Epithelial cell of esophagus (primary cell): Measurements from ENCODE around the gene GUCA2B.

Experiments
- DNase-seq: peaks from one replicate; pipeline ENCODE4 v3.0.0; 2010; ENCODE audit warnings: low read depth
- H3K4me3 ChIP-seq: 2 replicates; pipeline ENCODE4 v1.5.1; 2011; ENCODE audit warnings: mild to moderate bottlenecking, low read length, control low read depth
- TF ChIP-seq, protein P1 (sequence below): IDR thresholded peaks from 2 replicates; pipeline ENCODE4 v1.5.1; 2011; ENCODE audit warnings: low read depth, mild to moderate bottlenecking, low read length, control low read depth, inconsistent platforms; ENCODE audit not compliant: insufficient read depth; ENCODE audit errors: missing control alignments

The GUCA2B gene

DNA sequence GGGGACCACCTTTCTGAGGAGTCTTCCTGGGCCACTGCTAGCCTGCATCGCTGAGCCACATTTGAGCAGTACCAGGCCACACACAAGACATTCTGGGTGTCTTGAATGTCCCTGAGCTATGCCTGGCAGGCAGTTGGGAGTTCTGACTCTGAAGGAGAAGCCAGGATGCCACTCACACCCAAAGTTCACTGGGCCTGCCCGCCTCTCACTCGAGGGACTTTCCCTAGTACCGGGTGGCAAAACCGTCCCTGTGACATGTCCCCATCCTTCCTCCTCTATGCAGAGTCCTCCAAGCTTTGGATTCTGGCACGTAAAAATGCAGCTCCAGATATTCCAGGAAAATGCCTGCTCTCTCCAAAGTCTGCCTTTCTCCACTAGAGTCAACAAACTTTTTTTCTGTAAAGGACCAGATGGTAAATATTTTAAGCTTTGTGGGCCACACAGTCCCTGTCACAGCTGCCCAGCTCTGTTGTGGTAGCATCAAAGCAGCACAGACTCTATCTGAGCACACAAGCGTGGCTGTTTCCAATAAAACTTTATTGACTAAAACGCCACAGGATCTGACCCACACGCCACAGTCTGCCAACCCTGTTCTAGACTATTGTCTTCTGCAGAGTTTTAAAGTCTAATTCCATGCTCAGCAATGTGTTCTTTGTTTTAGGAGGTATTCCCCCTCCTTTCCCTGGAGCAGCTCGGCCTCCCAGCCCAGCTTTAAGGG is 19.2 kb upstream of the GUCA2B start:
- TF ChIP-seq, protein P1, sequence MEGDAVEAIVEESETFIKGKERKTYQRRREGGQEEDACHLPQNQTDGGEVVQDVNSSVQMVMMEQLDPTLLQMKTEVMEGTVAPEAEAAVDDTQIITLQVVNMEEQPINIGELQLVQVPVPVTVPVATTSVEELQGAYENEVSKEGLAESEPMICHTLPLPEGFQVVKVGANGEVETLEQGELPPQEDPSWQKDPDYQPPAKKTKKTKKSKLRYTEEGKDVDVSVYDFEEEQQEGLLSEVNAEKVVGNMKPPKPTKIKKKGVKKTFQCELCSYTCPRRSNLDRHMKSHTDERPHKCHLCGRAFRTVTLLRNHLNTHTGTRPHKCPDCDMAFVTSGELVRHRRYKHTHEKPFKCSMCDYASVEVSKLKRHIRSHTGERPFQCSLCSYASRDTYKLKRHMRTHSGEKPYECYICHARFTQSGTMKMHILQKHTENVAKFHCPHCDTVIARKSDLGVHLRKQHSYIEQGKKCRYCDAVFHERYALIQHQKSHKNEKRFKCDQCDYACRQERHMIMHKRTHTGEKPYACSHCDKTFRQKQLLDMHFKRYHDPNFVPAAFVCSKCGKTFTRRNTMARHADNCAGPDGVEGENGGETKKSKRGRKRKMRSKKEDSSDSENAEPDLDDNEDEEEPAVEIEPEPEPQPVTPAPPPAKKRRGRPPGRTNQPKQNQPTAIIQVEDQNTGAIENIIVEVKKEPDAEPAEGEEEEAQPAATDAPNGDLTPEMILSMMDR, result no peak
- DNase-seq, result no peak
- no peak overlapping the region for H3K4me3 ChIP-seq

DNA sequence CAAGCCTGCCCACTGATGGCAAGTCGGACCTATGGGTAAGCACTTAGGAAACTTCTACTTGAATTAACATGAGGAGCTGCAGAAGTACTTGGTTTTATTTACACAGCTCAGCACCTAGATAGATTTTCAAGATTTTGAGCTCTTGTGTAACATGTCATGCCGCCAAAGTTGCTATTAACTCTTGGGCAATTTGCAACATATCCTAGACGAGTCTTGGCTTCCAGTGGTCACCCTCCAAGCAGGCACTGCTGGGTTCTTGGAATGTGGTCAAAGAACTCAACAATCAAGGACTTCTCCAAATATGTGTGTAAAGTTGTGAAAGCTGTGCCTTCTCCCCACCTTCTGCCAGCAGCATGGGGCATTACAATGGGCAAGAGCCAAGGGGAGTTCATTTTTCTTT is 17.8 kb upstream of the GUCA2B start:
- no peak overlapping the region for H3K4me3 ChIP-seq
- TF ChIP-seq, protein P1, result no peak
- DNase-seq, result no peak

- no peak overlapping the region for H3K4me3 ChIP-seq
- TF ChIP-seq, protein P1, result no peak
- DNase-seq, result no peak
Observed at GRCh38 chr1:42136466-42136865, 16.7 kb upstream of the GUCA2B start.

DNA sequence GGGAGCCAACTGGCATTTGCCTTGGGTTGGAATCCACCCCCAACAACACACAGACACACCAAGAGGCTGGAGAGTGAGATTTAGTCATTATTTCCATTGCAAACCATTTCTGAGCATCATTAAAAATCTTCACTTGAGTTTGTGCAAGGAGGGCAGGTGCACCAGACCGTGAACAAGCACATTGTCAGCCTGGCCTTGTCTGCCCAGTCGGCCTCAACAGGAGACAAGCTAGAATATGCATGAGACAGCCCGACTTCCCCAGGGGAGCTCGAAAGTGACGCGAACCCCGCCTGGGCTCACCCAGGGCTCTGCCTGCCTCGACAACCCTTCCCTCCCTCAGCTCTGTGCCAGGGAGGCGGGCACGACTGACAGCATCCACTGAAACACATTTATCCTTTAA is 15.4 kb upstream of the GUCA2B start:
- H3K4me3 ChIP-seq, result no peak overlapping the region
- TF ChIP-seq, protein P1, result no peak
- no peak for DNase-seq

GRCh38 chr1:42138586-42138985 is 14.6 kb upstream of the GUCA2B start:
- TF ChIP-seq, protein P1, result no peak
- no peak overlapping the region for H3K4me3 ChIP-seq
- no peak for DNase-seq

DNA sequence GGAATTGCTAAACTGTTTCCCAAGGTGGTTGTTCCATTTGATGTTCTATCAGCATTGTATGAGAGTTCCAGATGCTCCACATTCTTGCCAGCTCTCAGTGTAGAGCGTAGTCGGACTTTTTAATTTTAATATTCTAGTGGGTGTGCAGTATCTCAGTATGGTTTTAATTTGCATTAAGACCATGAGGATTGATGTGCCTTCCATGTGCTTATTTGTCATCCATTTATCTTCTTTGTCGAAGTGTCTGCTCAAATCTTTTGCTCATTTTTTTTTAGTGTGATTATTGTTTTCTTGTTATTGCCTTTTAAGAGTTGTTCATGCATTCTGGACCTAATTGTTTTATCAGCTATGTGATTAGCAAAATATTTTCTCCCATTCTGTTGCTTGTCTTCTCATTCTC is 13.8 kb upstream of the GUCA2B start:
- no peak overlapping the region for H3K4me3 ChIP-seq
- no peak for DNase-seq
- TF ChIP-seq, protein P1, result no peak

GRCh38 chr1:42140191-42140590 is 13.0 kb upstream of the GUCA2B start:
- TF ChIP-seq, protein P1, result no peak
- H3K4me3 ChIP-seq, result no peak overlapping the region
- DNase-seq, result no peak
